SK-N-SH treated with all-trans-retinoic acid at 6 μM for 48 hours (cell line): ENCODE data around the gene CHRNB1.

Experiments used
- ATAC-seq: fragments of 200-7000 bp; cut with Tn5 transposase; 3 replicates; pipeline ENCODE4 v1.9.1; 2020; ENCODE audit warnings: mild to moderate bottlenecking, moderate library complexity
- BACH2 ChIP-seq: fragments of 250-450 bp; sonication (Bioruptor Pico); IDR thresholded peaks from 2 replicates; pipeline ENCODE4 v1.9.0; 2021; ENCODE audit warnings: mild to moderate bottlenecking, borderline replicate concordance
- CSDC2 ChIP-seq: fragments of 250-450 bp; sonication (Bioruptor Pico); IDR thresholded peaks from 2 replicates; pipeline ENCODE4 v1.5.0; 2020; ENCODE audit warnings: mild to moderate bottlenecking, moderate library complexity
- GLIS3 ChIP-seq: fragments of 250-450 bp; sonication (Bioruptor Pico); IDR thresholded peaks from 2 replicates; pipeline ENCODE4 v1.5.0; 2020; ENCODE audit warnings: mild to moderate bottlenecking, moderate library complexity
- ISL1 ChIP-seq: fragments of 250-450 bp; sonication (Bioruptor Pico); IDR thresholded peaks from 2 replicates; pipeline ENCODE4 v2.1.2; 2022; ENCODE audit warnings: mild to moderate bottlenecking, moderate library complexity
- OSR1 ChIP-seq: fragments of 250-450 bp; sonication (Bioruptor Pico); IDR thresholded peaks from 2 replicates; pipeline ENCODE4 v1.8.0; 2022; ENCODE audit warnings: moderate library complexity, mild to moderate bottlenecking, inconsistent platforms
- PPARA ChIP-seq: fragments of 250-450 bp; sonication (Bioruptor Pico); IDR thresholded peaks from 2 replicates; pipeline ENCODE4 v1.5.0; 2020; ENCODE audit warnings: mild to moderate bottlenecking, borderline replicate concordance
- RARB ChIP-seq: fragments of 250-450 bp; sonication (Bioruptor Pico); IDR thresholded peaks from 2 replicates; pipeline ENCODE4 v1.8.0; 2021; ENCODE audit warnings: mild to moderate bottlenecking, moderate library complexity
- SNAI2 ChIP-seq: fragments of 250-450 bp; sonication (Bioruptor Pico); IDR thresholded peaks from 2 replicates; pipeline ENCODE4 v1.5.0; 2020; ENCODE audit warnings: mild to moderate bottlenecking, moderate library complexity
- TOX ChIP-seq: fragments of 250-450 bp; sonication (Bioruptor Pico); IDR thresholded peaks from 2 replicates; pipeline ENCODE4 v1.8.0; 2021; ENCODE audit warnings: mild to moderate bottlenecking, moderate library complexity, borderline replicate concordance
- ZC3H10 ChIP-seq: fragments of 250-450 bp; sonication (Bioruptor Pico); IDR thresholded peaks from 2 replicates; pipeline ENCODE4 v1.5.1; 2021; ENCODE audit warnings: mild to moderate bottlenecking, moderate library complexity
- ZFP3 ChIP-seq: fragments of 250-450 bp; sonication (Bioruptor Pico); IDR thresholded peaks from 2 replicates; pipeline ENCODE4 v1.5.0; 2020; ENCODE audit warnings: mild to moderate bottlenecking, moderate library complexity
- ZFP30 ChIP-seq: fragments of 450-650 bp; formaldehyde crosslinking; IDR thresholded peaks from 2 replicates; pipeline ENCODE4 v1.5.0; 2022; ENCODE audit warnings: mild to moderate bottlenecking, moderate library complexity
- ZNF70 ChIP-seq: fragments of 450-650 bp; formaldehyde crosslinking; IDR thresholded peaks from 2 replicates; pipeline ENCODE4 v1.5.0; 2020; ENCODE audit warnings: mild to moderate bottlenecking, moderate library complexity
- ZNF8 ChIP-seq: fragments of 450-650 bp; formaldehyde crosslinking; IDR thresholded peaks from 2 replicates; pipeline ENCODE4 v1.5.0; 2020; ENCODE audit warnings: mild to moderate bottlenecking, moderate library complexity
- TF ChIP-seq, protein P1 (sequence below): fragments of 250-450 bp; sonication (Bioruptor Pico); IDR thresholded peaks from 2 replicates; pipeline ENCODE4 v1.8.0; 2021; ENCODE audit warnings: low read depth, mild to moderate bottlenecking, moderate library complexity, borderline replicate concordance
- TF ChIP-seq, protein P2 (sequence below): fragments of 250-450 bp; sonication (Bioruptor Pico); IDR thresholded peaks from 2 replicates; pipeline ENCODE4 v1.5.1; 2020; ENCODE audit warnings: low read depth, mild to moderate bottlenecking, moderate library complexity
- TF ChIP-seq, protein P3 (sequence below): fragments of 250-450 bp; sonication (Bioruptor Pico); IDR thresholded peaks from 2 replicates; pipeline ENCODE4 v1.8.0; 2020; ENCODE audit warnings: mild to moderate bottlenecking, moderate library complexity, borderline replicate concordance
- TF ChIP-seq, protein P4 (sequence below): fragments of 250-450 bp; sonication (Bioruptor Pico); IDR thresholded peaks from 2 replicates; pipeline ENCODE4 v1.5.1; 2021; ENCODE audit warnings: mild to moderate bottlenecking, moderate library complexity

Gene CHRNB1

DNA sequence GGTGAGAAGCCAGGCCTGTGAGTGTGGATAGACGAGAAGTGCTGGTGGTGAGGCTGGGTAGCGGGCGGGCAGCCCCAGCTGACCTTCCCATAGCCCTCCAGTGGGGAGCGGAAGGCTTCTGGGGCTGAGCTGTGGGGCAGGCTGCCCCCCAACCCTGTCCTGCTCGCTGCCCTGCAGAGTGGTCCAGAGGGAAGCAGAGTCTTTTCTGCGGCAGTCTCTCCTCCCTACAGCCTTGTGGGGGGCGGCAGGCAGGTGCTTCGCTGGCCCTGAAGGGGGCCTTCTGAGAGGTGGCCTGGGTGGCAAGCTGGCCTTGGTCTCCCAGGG is 33.5 kb upstream of the CHRNB1 start (continued):
- TF ChIP-seq, protein P1, sequence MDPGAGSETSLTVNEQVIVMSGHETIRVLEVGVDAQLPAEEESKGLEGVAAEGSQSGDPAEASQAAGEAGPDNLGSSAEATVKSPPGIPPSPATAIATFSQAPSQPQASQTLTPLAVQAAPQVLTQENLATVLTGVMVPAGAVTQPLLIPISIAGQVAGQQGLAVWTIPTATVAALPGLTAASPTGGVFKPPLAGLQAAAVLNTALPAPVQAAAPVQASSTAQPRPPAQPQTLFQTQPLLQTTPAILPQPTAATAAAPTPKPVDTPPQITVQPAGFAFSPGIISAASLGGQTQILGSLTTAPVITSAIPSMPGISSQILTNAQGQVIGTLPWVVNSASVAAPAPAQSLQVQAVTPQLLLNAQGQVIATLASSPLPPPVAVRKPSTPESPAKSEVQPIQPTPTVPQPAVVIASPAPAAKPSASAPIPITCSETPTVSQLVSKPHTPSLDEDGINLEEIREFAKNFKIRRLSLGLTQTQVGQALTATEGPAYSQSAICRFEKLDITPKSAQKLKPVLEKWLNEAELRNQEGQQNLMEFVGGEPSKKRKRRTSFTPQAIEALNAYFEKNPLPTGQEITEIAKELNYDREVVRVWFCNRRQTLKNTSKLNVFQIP (CRISPR knock-in tag): no peak
- TF ChIP-seq GLIS3 (CRISPR knock-in tag) (no peak), RARB (CRISPR knock-in tag) (no peak), CSDC2 (CRISPR knock-in tag) (no peak)
- TF ChIP-seq, all 23 proteins: peak for 0

DNA sequence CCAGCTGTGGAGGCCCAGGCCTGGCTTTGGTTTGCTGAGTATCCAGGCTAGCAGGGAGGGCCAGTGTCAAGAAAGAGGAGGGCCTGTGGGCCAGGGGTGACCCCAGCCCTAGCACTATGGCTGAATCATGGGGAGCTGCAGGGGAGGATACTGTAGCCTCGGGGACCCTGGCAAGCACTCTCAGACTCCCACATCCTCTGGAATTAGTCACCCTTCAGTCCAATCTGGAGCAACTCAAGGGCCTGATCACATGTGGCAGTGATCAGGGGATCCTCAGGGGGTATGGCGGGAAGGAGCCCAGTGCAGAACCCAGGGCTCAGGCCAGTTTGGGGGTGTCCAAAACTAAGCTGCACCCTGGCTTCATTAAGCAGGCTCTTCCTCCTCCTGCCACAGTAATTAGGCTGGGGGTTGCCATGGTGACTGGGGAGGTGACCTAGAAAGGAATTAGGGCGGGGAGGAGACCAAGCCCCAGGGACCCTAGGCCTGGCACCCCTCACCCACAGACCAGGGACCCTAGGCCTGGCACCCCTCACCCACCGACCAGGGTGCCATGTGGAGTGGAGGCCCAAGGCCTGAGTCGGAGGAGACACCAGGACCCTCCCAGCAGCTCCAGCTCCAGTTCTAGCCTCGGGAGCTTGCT is 31.4 kb upstream of the CHRNB1 start:
- TF ChIP-seq, protein P2, sequence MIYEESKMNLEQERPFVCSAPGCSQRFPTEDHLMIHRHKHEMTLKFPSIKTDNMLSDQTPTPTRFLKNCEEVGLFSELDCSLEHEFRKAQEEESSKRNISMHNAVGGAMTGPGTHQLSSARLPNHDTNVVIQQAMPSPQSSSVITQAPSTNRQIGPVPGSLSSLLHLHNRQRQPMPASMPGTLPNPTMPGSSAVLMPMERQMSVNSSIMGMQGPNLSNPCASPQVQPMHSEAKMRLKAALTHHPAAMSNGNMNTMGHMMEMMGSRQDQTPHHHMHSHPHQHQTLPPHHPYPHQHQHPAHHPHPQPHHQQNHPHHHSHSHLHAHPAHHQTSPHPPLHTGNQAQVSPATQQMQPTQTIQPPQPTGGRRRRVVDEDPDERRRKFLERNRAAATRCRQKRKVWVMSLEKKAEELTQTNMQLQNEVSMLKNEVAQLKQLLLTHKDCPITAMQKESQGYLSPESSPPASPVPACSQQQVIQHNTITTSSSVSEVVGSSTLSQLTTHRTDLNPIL (CRISPR knock-in tag): no peak
- TF ChIP-seq BACH2 (CRISPR knock-in tag) (no peak), PPARA (no peak), ISL1 (CRISPR knock-in tag) (no peak), ZC3H10 (CRISPR knock-in tag) (no peak)
- TF ChIP-seq, all 23 proteins: peak for 0

DNA sequence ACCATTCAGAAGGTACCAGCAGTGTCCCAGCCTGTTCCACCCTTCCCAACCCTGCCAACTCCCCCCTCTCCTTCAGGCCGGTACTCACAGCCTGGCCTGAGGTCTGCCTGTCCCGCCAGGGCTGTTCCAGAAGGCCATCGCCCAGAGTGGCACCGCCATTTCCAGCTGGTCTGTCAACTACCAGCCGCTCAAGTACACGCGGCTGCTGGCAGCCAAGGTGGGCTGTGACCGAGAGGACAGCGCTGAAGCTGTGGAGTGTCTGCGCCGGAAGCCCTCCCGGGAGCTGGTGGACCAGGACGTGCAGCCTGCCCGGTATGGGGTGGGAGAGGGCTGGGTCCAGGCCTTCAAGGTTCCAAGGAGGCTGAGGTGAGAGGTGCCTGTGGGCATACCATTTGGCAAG is 30.0 kb upstream of the CHRNB1 start:
- TF ChIP-seq, protein P1 (CRISPR knock-in tag): no peak
- TF ChIP-seq, protein P3, sequence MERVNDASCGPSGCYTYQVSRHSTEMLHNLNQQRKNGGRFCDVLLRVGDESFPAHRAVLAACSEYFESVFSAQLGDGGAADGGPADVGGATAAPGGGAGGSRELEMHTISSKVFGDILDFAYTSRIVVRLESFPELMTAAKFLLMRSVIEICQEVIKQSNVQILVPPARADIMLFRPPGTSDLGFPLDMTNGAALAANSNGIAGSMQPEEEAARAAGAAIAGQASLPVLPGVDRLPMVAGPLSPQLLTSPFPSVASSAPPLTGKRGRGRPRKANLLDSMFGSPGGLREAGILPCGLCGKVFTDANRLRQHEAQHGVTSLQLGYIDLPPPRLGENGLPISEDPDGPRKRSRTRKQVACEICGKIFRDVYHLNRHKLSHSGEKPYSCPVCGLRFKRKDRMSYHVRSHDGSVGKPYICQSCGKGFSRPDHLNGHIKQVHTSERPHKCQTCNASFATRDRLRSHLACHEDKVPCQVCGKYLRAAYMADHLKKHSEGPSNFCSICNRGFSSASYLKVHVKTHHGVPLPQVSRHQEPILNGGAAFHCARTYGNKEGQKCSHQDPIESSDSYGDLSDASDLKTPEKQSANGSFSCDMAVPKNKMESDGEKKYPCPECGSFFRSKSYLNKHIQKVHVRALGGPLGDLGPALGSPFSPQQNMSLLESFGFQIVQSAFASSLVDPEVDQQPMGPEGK (CRISPR knock-in tag): no peak
- TF ChIP-seq GLIS3 (CRISPR knock-in tag): no peak
- TF ChIP-seq ISL1 (CRISPR knock-in tag): no peak
- no peak for TF ChIP-seq ZNF70 (CRISPR knock-in tag)
- TF ChIP-seq SNAI2 (CRISPR knock-in tag): no peak
- no peak for TF ChIP-seq BACH2 (CRISPR knock-in tag)
- no peak for TF ChIP-seq RARB (CRISPR knock-in tag)
- TF ChIP-seq TOX (CRISPR knock-in tag): no peak
- no peak for TF ChIP-seq PPARA
- TF ChIP-seq, protein P2 (CRISPR knock-in tag): no peak
- no peak for TF ChIP-seq OSR1 (CRISPR knock-in tag)
- no peak for TF ChIP-seq ZFP3
- TF ChIP-seq, protein P4, sequence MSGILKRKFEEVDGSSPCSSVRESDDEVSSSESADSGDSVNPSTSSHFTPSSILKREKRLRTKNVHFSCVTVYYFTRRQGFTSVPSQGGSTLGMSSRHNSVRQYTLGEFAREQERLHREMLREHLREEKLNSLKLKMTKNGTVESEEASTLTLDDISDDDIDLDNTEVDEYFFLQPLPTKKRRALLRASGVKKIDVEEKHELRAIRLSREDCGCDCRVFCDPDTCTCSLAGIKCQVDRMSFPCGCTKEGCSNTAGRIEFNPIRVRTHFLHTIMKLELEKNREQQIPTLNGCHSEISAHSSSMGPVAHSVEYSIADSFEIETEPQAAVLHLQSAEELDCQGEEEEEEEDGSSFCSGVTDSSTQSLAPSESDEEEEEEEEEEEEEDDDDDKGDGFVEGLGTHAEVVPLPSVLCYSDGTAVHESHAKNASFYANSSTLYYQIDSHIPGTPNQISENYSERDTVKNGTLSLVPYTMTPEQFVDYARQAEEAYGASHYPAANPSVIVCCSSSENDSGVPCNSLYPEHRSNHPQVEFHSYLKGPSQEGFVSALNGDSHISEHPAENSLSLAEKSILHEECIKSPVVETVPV (CRISPR knock-in tag): no peak
- TF ChIP-seq ZNF8 (CRISPR knock-in tag): no peak
- TF ChIP-seq ZFP30 (CRISPR knock-in tag): no peak
- no peak for ATAC-seq

More for the DNA sequence above, 31.4 kb upstream of the CHRNB1 start:
- no peak; the same call in 2 of the 3 replicates for ATAC-seq

DNA sequence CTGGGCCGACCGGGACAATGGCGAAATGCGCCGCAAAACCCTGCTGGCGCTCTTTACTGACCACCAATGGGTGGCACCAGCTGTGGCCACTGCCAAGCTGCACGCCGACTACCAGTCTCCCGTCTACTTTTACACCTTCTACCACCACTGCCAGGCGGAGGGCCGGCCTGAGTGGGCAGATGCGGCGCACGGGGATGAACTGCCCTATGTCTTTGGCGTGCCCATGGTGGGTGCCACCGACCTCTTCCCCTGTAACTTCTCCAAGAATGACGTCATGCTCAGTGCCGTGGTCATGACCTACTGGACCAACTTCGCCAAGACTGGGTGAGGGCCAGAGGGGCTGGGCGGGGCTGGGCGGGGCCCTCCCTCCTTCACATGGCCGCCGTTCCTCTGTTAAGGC is 29.1 kb upstream of the CHRNB1 start:
- no peak for TF ChIP-seq TOX (CRISPR knock-in tag)
- TF ChIP-seq, protein P3 (CRISPR knock-in tag): no peak
- TF ChIP-seq, all 23 proteins: peak for 0
- ATAC-seq: no peak
